Measurements from ENCODE around the gene SNURF. TPM values are rescaled to one million over a fixed set of nuclear protein-coding genes. Genes with fewer than 3 reads are reported as not detected.

SNURF gene
- total RNA-seq, 1 experiment from 2014 or later: 50.8 TPM

DNA sequence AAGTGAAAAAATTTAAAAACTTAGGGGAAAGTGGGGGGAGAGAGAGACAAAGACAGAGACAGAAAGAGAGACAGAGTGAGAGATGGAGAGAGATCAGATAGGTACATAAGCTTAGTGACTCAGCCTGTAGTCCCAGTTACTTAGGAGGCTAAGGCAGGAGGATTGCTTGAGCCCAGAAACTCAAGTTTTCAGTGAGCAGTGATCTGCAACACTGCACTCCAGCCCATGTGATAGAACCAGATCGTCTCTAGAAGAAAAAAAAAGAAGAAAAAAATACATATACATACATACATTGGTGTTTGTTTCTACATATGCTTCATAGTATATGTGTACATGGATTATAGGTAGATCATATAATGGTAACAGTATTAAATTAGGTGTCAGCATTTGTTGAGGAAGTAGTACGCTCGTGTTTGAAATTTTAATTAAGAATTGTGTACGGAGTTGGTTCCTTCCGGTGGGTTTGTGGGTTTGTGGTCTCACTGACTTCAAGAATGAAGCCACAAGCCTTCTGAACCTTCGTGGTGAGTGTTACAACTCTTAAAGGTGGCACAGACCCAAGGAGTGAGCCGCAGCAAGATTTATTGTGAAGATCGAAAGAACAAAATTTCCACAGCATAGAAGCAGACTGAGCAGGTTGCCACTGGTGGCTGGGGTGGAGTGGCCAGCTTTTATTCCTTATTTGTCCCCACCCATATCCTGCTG, 38.3 kb upstream of the SNURF start (continued):
- TF ChIP-seq, protein P1, sequence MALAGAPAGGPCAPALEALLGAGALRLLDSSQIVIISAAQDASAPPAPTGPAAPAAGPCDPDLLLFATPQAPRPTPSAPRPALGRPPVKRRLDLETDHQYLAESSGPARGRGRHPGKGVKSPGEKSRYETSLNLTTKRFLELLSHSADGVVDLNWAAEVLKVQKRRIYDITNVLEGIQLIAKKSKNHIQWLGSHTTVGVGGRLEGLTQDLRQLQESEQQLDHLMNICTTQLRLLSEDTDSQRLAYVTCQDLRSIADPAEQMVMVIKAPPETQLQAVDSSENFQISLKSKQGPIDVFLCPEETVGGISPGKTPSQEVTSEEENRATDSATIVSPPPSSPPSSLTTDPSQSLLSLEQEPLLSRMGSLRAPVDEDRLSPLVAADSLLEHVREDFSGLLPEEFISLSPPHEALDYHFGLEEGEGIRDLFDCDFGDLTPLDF (CRISPR knock-in tag; IDR thresholded peaks at IDR 0.05): no peak
- no peak for TF ChIP-seq PRRX2 (CRISPR knock-in tag; IDR thresholded peaks at IDR 0.05)
- TF ChIP-seq, protein P2, sequence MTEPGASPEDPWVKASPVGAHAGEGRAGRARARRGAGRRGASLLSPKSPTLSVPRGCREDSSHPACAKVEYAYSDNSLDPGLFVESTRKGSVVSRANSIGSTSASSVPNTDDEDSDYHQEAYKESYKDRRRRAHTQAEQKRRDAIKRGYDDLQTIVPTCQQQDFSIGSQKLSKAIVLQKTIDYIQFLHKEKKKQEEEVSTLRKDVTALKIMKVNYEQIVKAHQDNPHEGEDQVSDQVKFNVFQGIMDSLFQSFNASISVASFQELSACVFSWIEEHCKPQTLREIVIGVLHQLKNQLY (CRISPR knock-in tag; IDR thresholded peaks at IDR 0.05): no peak
- TF ChIP-seq, protein P3, sequence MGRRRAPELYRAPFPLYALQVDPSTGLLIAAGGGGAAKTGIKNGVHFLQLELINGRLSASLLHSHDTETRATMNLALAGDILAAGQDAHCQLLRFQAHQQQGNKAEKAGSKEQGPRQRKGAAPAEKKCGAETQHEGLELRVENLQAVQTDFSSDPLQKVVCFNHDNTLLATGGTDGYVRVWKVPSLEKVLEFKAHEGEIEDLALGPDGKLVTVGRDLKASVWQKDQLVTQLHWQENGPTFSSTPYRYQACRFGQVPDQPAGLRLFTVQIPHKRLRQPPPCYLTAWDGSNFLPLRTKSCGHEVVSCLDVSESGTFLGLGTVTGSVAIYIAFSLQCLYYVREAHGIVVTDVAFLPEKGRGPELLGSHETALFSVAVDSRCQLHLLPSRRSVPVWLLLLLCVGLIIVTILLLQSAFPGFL (CRISPR knock-in tag; IDR thresholded peaks at IDR 0.05; ENCODE audit: borderline replicate concordance): no peak
- TF ChIP-seq TCF7 (CRISPR knock-in tag; IDR thresholded peaks at IDR 0.05; ENCODE audit: low read depth): no peak
- no peak for TF ChIP-seq ZNF317 (CRISPR knock-in tag; IDR thresholded peaks at IDR 0.05; ENCODE audit: borderline replicate concordance, low read depth)

DNA sequence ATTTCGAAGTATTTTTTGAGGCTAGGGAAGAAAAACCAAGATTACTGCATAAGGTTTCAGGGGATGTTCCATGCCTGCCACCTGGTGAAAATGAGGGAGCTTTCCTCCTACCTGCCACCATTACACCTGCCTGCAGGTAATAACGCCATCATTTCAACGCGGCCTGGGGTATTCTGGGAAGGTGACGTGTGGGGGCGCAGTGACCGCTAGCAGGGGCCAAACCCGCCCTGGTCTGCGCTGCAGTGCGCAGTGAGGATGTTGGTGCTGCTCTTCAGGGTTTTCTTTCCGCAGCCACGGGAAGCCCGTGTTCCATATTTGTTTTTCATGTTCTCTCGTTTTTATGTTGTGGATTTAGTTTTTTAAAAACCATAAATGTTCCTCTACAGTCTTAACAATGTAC, 37.4 kb upstream of the SNURF start:
- peaks cover 34% of the 10 kb centered on the region for H3K9me3 Mint-ChIP-seq
- no peak for DNase-seq (ENCODE audit: low spot score)
- ATAC-seq: peak; percentile 18
- no peak overlapping the region; the same call in 1 of the 2 replicates for H3K27ac Mint-ChIP-seq
- TF ChIP-seq, protein P4, sequence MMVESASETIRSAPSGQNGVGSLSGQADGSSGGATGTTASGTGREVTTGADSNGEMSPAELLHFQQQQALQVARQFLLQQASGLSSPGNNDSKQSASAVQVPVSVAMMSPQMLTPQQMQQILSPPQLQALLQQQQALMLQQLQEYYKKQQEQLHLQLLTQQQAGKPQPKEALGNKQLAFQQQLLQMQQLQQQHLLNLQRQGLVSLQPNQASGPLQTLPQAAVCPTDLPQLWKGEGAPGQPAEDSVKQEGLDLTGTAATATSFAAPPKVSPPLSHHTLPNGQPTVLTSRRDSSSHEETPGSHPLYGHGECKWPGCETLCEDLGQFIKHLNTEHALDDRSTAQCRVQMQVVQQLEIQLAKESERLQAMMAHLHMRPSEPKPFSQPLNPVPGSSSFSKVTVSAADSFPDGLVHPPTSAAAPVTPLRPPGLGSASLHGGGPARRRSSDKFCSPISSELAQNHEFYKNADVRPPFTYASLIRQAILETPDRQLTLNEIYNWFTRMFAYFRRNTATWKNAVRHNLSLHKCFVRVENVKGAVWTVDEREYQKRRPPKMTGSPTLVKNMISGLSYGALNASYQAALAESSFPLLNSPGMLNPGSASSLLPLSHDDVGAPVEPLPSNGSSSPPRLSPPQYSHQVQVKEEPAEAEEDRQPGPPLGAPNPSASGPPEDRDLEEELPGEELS (CRISPR knock-in tag; IDR thresholded peaks at IDR 0.05): no peak
- TF ChIP-seq, protein P5, sequence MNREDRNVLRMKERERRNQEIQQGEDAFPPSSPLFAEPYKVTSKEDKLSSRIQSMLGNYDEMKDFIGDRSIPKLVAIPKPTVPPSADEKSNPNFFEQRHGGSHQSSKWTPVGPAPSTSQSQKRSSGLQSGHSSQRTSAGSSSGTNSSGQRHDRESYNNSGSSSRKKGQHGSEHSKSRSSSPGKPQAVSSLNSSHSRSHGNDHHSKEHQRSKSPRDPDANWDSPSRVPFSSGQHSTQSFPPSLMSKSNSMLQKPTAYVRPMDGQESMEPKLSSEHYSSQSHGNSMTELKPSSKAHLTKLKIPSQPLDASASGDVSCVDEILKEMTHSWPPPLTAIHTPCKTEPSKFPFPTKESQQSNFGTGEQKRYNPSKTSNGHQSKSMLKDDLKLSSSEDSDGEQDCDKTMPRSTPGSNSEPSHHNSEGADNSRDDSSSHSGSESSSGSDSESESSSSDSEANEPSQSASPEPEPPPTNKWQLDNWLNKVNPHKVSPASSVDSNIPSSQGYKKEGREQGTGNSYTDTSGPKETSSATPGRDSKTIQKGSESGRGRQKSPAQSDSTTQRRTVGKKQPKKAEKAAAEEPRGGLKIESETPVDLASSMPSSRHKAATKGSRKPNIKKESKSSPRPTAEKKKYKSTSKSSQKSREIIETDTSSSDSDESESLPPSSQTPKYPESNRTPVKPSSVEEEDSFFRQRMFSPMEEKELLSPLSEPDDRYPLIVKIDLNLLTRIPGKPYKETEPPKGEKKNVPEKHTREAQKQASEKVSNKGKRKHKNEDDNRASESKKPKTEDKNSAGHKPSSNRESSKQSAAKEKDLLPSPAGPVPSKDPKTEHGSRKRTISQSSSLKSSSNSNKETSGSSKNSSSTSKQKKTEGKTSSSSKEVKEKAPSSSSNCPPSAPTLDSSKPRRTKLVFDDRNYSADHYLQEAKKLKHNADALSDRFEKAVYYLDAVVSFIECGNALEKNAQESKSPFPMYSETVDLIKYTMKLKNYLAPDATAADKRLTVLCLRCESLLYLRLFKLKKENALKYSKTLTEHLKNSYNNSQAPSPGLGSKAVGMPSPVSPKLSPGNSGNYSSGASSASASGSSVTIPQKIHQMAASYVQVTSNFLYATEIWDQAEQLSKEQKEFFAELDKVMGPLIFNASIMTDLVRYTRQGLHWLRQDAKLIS (CRISPR knock-in tag; IDR thresholded peaks at IDR 0.05; ENCODE audit: borderline replicate concordance): no peak
- TF ChIP-seq, protein P3 (CRISPR knock-in tag; IDR thresholded peaks at IDR 0.05; ENCODE audit: borderline replicate concordance): no peak
- TF ChIP-seq, protein P6, sequence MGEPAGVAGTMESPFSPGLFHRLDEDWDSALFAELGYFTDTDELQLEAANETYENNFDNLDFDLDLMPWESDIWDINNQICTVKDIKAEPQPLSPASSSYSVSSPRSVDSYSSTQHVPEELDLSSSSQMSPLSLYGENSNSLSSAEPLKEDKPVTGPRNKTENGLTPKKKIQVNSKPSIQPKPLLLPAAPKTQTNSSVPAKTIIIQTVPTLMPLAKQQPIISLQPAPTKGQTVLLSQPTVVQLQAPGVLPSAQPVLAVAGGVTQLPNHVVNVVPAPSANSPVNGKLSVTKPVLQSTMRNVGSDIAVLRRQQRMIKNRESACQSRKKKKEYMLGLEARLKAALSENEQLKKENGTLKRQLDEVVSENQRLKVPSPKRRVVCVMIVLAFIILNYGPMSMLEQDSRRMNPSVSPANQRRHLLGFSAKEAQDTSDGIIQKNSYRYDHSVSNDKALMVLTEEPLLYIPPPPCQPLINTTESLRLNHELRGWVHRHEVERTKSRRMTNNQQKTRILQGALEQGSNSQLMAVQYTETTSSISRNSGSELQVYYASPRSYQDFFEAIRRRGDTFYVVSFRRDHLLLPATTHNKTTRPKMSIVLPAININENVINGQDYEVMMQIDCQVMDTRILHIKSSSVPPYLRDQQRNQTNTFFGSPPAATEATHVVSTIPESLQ (CRISPR knock-in tag; IDR thresholded peaks at IDR 0.05): no peak
- TF ChIP-seq SMAD4 (CRISPR knock-in tag; IDR thresholded peaks at IDR 0.05): no peak
- peaks cover 25% of the 10 kb centered on the region for H3K36me3 Mint-ChIP-seq
- H3K4me3 Mint-ChIP-seq: no peak overlapping the region
- POLR2A ChIA-PET: no interaction called here
- CTCF ChIA-PET: interaction anchor here (1.0 kb wide), 2 partner anchors 32 to 241 kb away, joined by 3 to 4 read pairs; no protein-coding TSS in a partner anchor
- peaks cover 38% of the 10 kb centered on the region for H3K4me1 Mint-ChIP-seq
- H3K27me3 Mint-ChIP-seq (ENCODE audit: low read depth): no peaks in the 10 kb centered on the region

Data from WTC11 (cell line).